Esophagus muscularis mucosa (tissue), 4 donors: ENCODE data around the gene KLF9. TPM values are rescaled to one million over a fixed set of nuclear protein-coding genes. Genes with fewer than 3 reads are reported as not detected.
A peak's percentile ranks its signal among the peaks of the same experiment; 100 is the strongest.

ENCODE experiments used
- DNase-seq: peaks from one replicate; pipeline ENCODE4 v3.0.0-alpha.2; 2017; ENCODE audit errors: extremely low spot score
- H3K27ac ChIP-seq, 4 donors: fragments of 200-600 bp; sonication (generic); replicated peaks in 1 of 4; 1 replicate in 3 of 4; 2 replicates in 1 of 4; pipeline ENCODE4 v1.5.1; 2016 to 2019; ENCODE audit warnings: mild to moderate bottlenecking in 1 of 4
- H3K27me3 ChIP-seq, 4 donors: fragments of 200-600 bp; sonication (generic); one replicate each; pipeline versions ENCODE4 v1.5.1 to v1.6.0; 2016 to 2019
- H3K36me3 ChIP-seq, 4 donors: fragments of 200-600 bp; sonication (generic); one replicate each; pipeline ENCODE4 v1.5.1; 2016 to 2019
- H3K4me1 ChIP-seq, 4 donors: fragments of 200-600 bp; sonication (generic); one replicate each; pipeline ENCODE4 v1.5.1; 2016 to 2019
- H3K4me3 ChIP-seq, 4 donors: fragments of 200-600 bp; sonication (generic); 1 replicate in 2 of 4; 2 replicates in 2 of 4; pipeline ENCODE4 v1.5.1; 2016 to 2019; ENCODE audit warnings: mild to moderate bottlenecking in 4 of 4, moderate library complexity in 1 of 4
- H3K9me3 ChIP-seq, 4 donors: fragments of 200-600 bp; sonication (generic); 1 replicate in 3 of 4; 2 replicates in 1 of 4; pipeline ENCODE4 v1.5.1; 2016 to 2019
- EP300 ChIP-seq: sonication (generic); formaldehyde crosslinking; IDR thresholded peaks from one replicate; pipeline ENCODE4 v1.6.1; 2017; ENCODE audit warnings: antibody characterized with exemption
- POLR2A ChIP-seq: fragments of 450-650 bp; IDR thresholded peaks from one replicate; pipeline ENCODE4 v1.6.1; 2017; ENCODE audit warnings: antibody characterized with exemption, moderate library complexity, mild to moderate bottlenecking, low read depth
- POLR2AphosphoS5 ChIP-seq, 2 donors: sonication (generic); formaldehyde crosslinking; IDR thresholded peaks; one replicate each; pipeline ENCODE4 v1.6.1; 2017; ENCODE audit warnings: antibody characterized with exemption in 2 of 2
- WGBS: methylation state at CpG from one replicate; pipeline ENCODE4 v1.1.5; 2018; 5-methylcytosine and 5-hydroxymethylcytosine counted together
- intact Hi-C: fragments of 100-400 bp; cut with DNase I; formaldehyde crosslinking; loops from one replicate; pipeline ENCODE4 v1.15.1; 2023
- total RNA-seq, 4 donors: library from RNA; depleted of rRNA; stranded (reverse); fragments of >200 nt; gene quantifications; one replicate each; pipeline versions ENCODE4 v1.1.0 to v1.2.1, GENCODE V29; 2016
- TF ChIP-seq, protein P1 (sequence below), 3 experiments: fragments of 200-600 bp in 2 of 3; fragments of 450-650 bp in 1 of 3; sonication (generic) in 2 of 3; IDR thresholded peaks; one replicate each; pipeline ENCODE4 v1.5.1; 2017 to 2019; ENCODE audit warnings: antibody characterized with exemption in 3 of 3, mild to moderate bottlenecking in 2 of 3, moderate library complexity in 1 of 3

The KLF9 gene
- total RNA-seq, 4 donors from 2014 or later, result 143 to 209 (median 184) TPM

- intact Hi-C loops, result no loop called here
- Histone ChIP-seq H3K27ac (peak overlapping the region; percentile 8 to 47 (median 12)), H3K36me3 (peaks cover 0 to 1% (median under 1%) of the 10 kb centered on the region in 4 donors), H3K4me3 (peak overlapping the region in 2 of 4 donors; percentile 4 to 19), H3K4me1 (peaks cover 90 to 100% (median 98%) of the 10 kb centered on the region in 4 donors), H3K27me3 (no peaks in the 10 kb centered on the region), H3K9me3 (no peaks in the 10 kb centered on the region)
- DNase-seq, result no peak
- WGBS, result 77% methylated on average over 3 of the region's 3 CpGs
- TF ChIP-seq EP300 (no peak), POLR2AphosphoS5 (IDR thresholded peaks at IDR 0.05) (peak in 1 of 2 donors; percentile 5)
Observed at GRCh38 chr9:70392850-70393249, 21.6 kb downstream of the KLF9 start.

DNA sequence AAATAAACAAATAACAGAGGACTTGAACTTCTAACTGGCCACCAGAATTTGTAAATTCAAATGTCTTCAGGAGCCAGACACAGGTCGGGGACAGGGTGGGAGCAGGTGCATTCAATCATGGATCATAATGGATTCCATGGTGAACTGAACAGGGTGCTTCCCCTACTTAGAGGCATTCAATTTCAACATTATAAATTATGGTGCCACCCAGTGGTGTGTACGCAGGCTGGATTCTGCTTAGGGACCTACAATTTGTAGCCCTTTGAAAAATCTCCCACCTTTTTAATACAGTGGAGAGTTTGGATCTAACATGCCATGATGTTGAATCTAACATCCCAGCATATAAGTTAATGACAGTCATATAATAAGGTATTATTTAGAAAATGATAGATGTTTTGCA lies 22.3 kb downstream of the KLF9 start:
- no peak for TF ChIP-seq EP300
- TF ChIP-seq POLR2AphosphoS5 (IDR thresholded peaks at IDR 0.05), result peak in 1 of 2 donors; percentile 5
- TF ChIP-seq, protein P1, sequence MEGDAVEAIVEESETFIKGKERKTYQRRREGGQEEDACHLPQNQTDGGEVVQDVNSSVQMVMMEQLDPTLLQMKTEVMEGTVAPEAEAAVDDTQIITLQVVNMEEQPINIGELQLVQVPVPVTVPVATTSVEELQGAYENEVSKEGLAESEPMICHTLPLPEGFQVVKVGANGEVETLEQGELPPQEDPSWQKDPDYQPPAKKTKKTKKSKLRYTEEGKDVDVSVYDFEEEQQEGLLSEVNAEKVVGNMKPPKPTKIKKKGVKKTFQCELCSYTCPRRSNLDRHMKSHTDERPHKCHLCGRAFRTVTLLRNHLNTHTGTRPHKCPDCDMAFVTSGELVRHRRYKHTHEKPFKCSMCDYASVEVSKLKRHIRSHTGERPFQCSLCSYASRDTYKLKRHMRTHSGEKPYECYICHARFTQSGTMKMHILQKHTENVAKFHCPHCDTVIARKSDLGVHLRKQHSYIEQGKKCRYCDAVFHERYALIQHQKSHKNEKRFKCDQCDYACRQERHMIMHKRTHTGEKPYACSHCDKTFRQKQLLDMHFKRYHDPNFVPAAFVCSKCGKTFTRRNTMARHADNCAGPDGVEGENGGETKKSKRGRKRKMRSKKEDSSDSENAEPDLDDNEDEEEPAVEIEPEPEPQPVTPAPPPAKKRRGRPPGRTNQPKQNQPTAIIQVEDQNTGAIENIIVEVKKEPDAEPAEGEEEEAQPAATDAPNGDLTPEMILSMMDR (IDR thresholded peaks at IDR 0.05), result peak in 2 of 3 experiments; percentile 6 to 35
- WGBS, result 60% methylated on average over 2 of the region's 2 CpGs
- no peaks in the 10 kb centered on the region for H3K27me3 ChIP-seq
- intact Hi-C loops, result no loop called here
- H3K36me3 ChIP-seq, result peaks cover 5 to 8% (median 6%) of the 10 kb centered on the region in 4 donors
- no peak overlapping the region for H3K4me3 ChIP-seq
- peak overlapping the region in 1 of 4 donors; percentile 59 for H3K27ac ChIP-seq
- peaks cover 83 to 100% (median 98%) of the 10 kb centered on the region in 4 donors for H3K4me1 ChIP-seq
- no peaks in the 10 kb centered on the region for H3K9me3 ChIP-seq
- DNase-seq, result no peak

- H3K4me1 ChIP-seq, result peaks cover 76 to 100% (median 96%) of the 10 kb centered on the region in 4 donors
- TF ChIP-seq POLR2A, result no peak
- peak; percentile 3 to 41 for TF ChIP-seq POLR2AphosphoS5 (IDR thresholded peaks at IDR 0.05)
- peaks cover 18 to 21% (median 19%) of the 10 kb centered on the region in 4 donors for H3K36me3 ChIP-seq
- intact Hi-C loops, result no loop called here
- peak overlapping the region; percentile 48 to 69 (median 56) for H3K27ac ChIP-seq
- no peaks in the 10 kb centered on the region for H3K27me3 ChIP-seq
- no peak for DNase-seq
- 86% methylated on average over 2 of the region's 2 CpGs for WGBS
- peak overlapping the region in 2 of 4 donors; percentile 5 to 15 for H3K4me3 ChIP-seq
- H3K9me3 ChIP-seq, result no peaks in the 10 kb centered on the region
Observed at GRCh38 chr9:70390933-70391341, 23.5 kb downstream of the KLF9 start.

DNA sequence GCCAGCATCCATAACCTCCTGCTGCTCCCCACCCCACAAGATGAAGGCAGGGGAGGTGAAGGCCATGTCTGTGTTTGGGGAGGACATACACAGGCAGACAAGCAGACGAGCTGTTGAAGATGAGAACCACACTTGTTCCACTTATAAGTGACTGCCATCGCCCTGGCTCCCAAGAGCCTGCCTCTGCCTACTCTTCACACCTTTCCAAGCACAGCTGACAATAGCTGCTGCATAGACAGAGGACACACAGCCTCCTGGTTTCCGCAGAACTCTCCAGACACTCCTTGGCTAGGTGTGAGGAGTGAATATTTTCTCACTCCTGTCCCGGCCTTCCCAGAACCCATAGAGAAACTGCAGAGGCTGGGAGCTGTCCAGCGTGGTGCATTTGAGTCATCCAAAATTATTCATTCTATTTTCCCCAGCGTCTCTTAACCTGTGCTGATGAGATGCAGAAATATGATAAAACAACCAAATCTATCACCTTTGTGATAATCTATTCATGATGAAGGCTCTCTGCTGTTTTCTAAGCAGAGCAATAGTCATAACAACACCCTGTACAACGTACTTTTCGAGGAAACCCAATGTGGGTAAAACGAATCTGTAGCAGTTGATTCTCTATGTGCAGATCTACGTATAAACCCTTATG lies 24.7 kb downstream of the KLF9 start:
- intact Hi-C loops, result no loop called here
- WGBS, result 37% methylated on average over 10 of the region's 10 CpGs
- H3K27ac ChIP-seq, result peak overlapping the region; percentile 58 to 69 (median 62)

GRCh38 chr9:70389188-70389587 lies 25.3 kb downstream of the KLF9 start:
- no peaks in the 10 kb centered on the region for H3K27me3 ChIP-seq
- no peaks in the 10 kb centered on the region for H3K9me3 ChIP-seq
- intact Hi-C loops, result no loop called here
- H3K4me1 ChIP-seq, result peaks cover 68 to 100% (median 93%) of the 10 kb centered on the region in 4 donors
- peaks cover 20 to 37% (median 30%) of the 10 kb centered on the region in 4 donors for H3K36me3 ChIP-seq
- TF ChIP-seq POLR2A (no peak), EP300 (no peak), POLR2AphosphoS5 (IDR thresholded peaks at IDR 0.05) (no peak)
- TF ChIP-seq, protein P1 (IDR thresholded peaks at IDR 0.05), result no peak
- H3K27ac ChIP-seq, result peak overlapping the region; percentile 58 to 69 (median 62)
- H3K4me3 ChIP-seq, result peak overlapping the region in 3 of 4 donors; percentile 6 to 18 (median 13)
- WGBS, result 74% methylated on average over 3 of the region's 3 CpGs
- DNase-seq, result no peak

More for the DNA sequence above, 24.7 kb downstream of the KLF9 start:
- TF ChIP-seq EP300 (no peak), POLR2AphosphoS5 (IDR thresholded peaks at IDR 0.05) (peak; percentile 32 to 56), POLR2A (no peak)
- TF ChIP-seq, protein P1 (IDR thresholded peaks at IDR 0.05), result no peak
- peaks cover 71 to 100% (median 94%) of the 10 kb centered on the region in 4 donors for H3K4me1 ChIP-seq
- DNase-seq, result no peak
- no peaks in the 10 kb centered on the region for H3K9me3 ChIP-seq
- H3K27me3 ChIP-seq, result no peaks in the 10 kb centered on the region
- H3K4me3 ChIP-seq, result peak overlapping the region in 3 of 4 donors; percentile 6 to 18 (median 13)
- H3K36me3 ChIP-seq, result peaks cover 20 to 32% (median 26%) of the 10 kb centered on the region in 4 donors
